ENCODE measurements around the gene TRIM25. TPM values are rescaled to one million over a fixed set of nuclear protein-coding genes. Genes with fewer than 3 reads are reported as not detected.
"Not testable (repeated sequence)": the region's sequence is repeated elsewhere in the genome, so short reads cannot be mapped to it uniquely, and the experiment has no call there.

TRIM25 gene, protein sequence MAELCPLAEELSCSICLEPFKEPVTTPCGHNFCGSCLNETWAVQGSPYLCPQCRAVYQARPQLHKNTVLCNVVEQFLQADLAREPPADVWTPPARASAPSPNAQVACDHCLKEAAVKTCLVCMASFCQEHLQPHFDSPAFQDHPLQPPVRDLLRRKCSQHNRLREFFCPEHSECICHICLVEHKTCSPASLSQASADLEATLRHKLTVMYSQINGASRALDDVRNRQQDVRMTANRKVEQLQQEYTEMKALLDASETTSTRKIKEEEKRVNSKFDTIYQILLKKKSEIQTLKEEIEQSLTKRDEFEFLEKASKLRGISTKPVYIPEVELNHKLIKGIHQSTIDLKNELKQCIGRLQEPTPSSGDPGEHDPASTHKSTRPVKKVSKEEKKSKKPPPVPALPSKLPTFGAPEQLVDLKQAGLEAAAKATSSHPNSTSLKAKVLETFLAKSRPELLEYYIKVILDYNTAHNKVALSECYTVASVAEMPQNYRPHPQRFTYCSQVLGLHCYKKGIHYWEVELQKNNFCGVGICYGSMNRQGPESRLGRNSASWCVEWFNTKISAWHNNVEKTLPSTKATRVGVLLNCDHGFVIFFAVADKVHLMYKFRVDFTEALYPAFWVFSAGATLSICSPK
- total RNA-seq: 100 to 1,000 TPM in 1 of 2 donors, 10 to 100 TPM in 1; 45.9 to 104 TPM

DNA sequence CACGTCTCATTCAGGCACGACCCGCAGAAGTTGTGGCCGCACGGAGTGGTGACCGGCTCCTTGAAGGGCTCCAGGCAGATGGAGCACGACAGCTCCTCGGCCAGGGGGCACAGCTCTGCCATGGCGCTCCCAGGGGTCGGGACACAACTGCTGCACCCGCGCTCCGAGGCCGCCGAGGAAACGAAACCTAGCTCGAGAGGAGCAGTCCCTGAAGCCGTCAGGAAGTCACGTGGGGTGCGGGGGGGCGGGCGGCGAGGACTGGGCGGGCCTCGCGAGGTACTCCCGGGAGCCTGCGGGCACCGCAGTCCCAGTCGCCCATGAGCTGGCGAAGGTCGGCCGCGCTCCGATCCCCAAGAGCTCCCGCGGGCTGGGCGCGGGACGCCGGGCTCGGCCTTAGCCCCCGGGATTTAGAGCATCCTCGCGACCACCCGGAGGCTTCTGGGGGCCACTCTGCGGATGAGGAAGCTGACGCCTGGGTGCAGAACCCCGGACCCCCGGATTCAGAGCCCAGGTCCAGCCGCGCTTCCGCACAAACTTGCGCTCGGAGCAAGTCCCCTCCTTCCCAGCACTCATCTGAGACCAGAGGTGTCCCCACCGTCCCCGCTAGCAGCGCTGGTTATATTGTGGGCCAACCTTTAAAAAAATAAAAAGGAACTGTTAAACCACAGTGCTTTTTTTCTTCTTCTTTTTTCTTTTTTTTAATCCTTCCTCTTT, at the start of gene TRIM25:
Gene TRIM25 (minus strand): TSS at position 183 of the 714 bp plus-strand sequence. CDS start 61 bp downstream, at position 122.
- Mint-ChIP-seq H3K27me3 (no peaks in the 10 kb centered on the region), H3K9me3 (peaks cover 4% of the 10 kb centered on the region), H3K4me3 (peak within 1 kb of the TSS; percentile 95), H3K27ac (peak within 1 kb of the TSS; percentile 87 to 96), H3K36me3 (peaks cover 20% of the 10 kb centered on the region), H3K4me1 (ENCODE audit: low read depth in 2 of 2) (peaks cover 53 to 54% of the 10 kb centered on the region in 2 donors)
- DNase-seq (ENCODE audit: low spot score) (peak; percentile 85), ATAC-seq (peak; percentile 89 to 92)

DNA sequence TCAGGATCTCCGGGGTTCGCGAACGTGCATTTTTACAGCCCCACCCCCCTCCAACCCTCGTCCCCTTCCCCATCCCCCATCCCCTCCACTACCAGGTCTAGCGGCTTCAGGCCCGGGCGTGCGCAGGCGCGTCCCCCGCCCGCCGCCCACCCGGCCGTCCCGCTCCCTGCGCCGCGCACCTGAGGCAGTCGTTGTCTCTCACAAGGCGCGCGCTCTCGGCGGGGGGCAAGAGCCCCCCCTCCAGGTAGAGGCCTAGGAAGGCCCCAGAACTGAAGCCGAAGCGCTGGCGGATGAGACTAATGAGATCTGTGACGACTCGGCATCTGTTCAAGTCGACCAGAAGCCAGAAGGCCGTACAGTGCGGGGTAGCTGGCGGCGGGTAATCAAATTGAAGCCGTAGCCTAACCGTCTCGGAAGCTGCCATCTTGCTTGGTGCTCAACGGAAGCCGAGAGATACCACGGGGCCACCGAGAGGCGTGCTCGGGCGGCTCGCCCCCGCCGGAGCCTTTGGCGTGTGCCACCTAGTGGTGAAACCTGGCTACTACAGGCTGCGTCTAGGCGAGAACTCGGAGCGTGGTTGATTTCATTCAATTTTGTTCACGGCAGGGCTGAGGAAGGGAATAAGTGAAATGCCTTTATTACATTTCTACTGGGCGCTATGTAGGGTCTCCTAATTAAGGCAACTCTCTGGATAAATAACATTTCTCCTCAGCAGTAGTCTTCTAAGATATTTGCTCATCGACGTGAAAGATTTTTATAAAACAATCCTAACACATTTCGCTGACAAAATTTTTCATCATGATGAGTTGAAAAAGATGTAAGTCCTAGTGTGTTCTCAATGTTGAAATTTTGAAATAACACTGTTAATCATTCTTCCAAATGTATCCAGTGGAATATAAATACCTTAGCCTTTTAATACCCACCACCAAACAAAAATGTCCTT, 47.0 kb upstream of the TRIM25 start, which contains the start of gene COIL:
Gene COIL (minus strand): TSS at position 455 of the 943 bp plus-strand sequence. CDS start 31 bp downstream, at position 424.
- no peaks in the 10 kb centered on the region for H3K27me3 Mint-ChIP-seq
- H3K4me1 Mint-ChIP-seq (ENCODE audit: low read depth in 2 of 2): peaks cover 9 to 18% of the 10 kb centered on the region in 2 donors
- DNase-seq (ENCODE audit: low spot score) (peak; percentile 94), ATAC-seq (peak; percentile 98 to 99)
- H3K9me3 Mint-ChIP-seq: no peaks in the 10 kb centered on the region
- peak within 1 kb of the TSS; percentile 50 to 66 for H3K27ac Mint-ChIP-seq
- H3K36me3 Mint-ChIP-seq: no peaks in the 10 kb centered on the region
- peak within 1 kb of the TSS; percentile 73 for H3K4me3 Mint-ChIP-seq

DNA sequence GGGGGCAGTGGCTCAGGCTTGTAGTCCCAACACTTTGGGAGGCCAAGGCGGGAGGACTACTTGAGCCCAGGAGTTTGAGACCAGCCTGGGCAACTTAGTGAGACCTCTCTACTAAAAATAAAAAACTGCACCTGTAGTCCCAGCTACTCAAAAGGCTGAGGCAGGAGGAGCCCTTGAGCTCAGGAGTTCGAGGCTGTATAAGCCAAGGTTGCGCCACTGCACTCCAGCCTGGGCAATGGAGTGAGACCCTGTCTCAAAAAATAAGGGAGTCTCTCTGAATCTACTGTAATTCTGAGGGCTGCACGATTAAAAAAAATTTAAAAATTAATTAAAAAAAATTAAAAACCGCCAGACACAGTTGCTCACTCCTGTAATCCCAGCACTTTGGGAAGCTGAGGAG, 43.1 kb upstream of the TRIM25 start:
- H3K27ac Mint-ChIP-seq: no peak overlapping the region
- DNase-seq (ENCODE audit: low spot score) (no peak), ATAC-seq (no peak)
- no peaks in the 10 kb centered on the region for H3K9me3 Mint-ChIP-seq
- H3K4me3 Mint-ChIP-seq: no peak overlapping the region
- no peaks in the 10 kb centered on the region for H3K36me3 Mint-ChIP-seq
- no peaks in the 10 kb centered on the region for H3K27me3 Mint-ChIP-seq
- H3K4me1 Mint-ChIP-seq (ENCODE audit: low read depth in 2 of 2): peaks cover 12 to 18% of the 10 kb centered on the region in 2 donors

DNA sequence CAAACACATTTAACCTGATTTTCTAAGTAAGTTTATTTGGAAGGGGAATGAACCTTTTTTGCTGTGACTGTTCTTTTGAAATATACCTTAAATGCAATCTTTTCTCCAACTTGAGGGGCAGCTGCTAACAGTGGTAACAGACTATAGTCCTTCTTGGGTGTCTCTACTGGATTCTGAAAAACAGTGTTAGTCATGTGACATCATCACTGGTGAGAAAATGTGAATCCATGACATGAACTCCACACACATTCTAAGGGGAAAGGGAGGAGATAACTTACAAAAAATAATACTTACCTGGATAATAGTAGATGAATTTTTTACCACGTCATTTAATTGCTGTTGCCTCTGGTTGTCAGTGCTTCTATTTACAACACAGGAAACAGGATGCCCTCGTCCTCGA, 35.7 kb upstream of the TRIM25 start:
- peaks cover 12% of the 10 kb centered on the region for H3K36me3 Mint-ChIP-seq
- no peak overlapping the region for H3K27ac Mint-ChIP-seq

DNA sequence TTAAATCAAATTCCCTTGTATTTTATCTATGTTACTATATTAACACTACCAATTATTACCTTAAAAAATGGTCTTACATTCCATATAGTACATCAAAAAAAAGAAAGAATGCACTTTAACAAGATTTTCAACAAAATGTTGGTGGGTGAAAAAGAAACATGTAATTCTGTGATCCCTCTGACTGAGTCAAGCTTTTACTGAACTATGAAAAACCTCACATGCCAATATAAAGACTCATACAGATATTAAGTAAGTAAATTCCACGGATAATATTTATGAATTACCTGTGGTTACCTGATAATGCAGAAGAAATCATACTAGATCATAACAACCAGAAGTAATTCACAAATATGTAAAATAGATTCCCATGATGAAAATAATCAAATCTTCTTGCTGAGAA, 34.6 kb upstream of the TRIM25 start:
- Mint-ChIP-seq H3K9me3 (no peaks in the 10 kb centered on the region), H3K27ac (no peak overlapping the region), H3K36me3 (peaks cover 13% of the 10 kb centered on the region), H3K4me3 (no peak overlapping the region), H3K4me1 (ENCODE audit: low read depth in 2 of 2) (peaks cover 4 to 12% of the 10 kb centered on the region in 2 donors), H3K27me3 (no peaks in the 10 kb centered on the region)
- DNase-seq (ENCODE audit: low spot score) (no peak), ATAC-seq (no peak)

More for the DNA sequence above, 35.7 kb upstream of the TRIM25 start:
- H3K9me3 Mint-ChIP-seq: no peaks in the 10 kb centered on the region
- peaks cover 4 to 7% of the 10 kb centered on the region in 2 donors for H3K4me1 Mint-ChIP-seq (ENCODE audit: low read depth in 2 of 2)
- H3K27me3 Mint-ChIP-seq: no peaks in the 10 kb centered on the region
- no peak for ATAC-seq
- H3K4me3 Mint-ChIP-seq: no peak overlapping the region
- no peak for DNase-seq (ENCODE audit: low spot score)

DNA sequence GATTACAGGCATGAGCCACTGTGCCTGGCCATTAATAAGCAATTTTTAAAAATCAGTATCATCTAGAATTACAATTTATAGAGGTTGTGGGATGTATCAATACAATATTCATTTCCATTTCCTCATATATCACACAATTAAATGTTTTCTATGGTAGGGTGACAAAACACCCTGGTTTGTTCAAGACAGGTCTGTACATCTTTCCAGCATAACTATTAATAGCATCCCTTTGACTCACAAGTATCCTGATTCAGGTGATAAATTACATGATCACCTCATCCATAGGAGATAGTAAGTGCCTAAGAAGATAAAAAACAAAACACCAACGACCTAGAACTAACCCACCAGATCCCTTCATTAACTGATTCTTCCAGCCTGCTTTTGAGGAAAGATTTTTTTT, 33.9 kb upstream of the TRIM25 start:
- H3K9me3 Mint-ChIP-seq: no peaks in the 10 kb centered on the region
- ATAC-seq (no peak), DNase-seq (ENCODE audit: low spot score) (no peak)
- peaks cover 4 to 12% of the 10 kb centered on the region in 2 donors for H3K4me1 Mint-ChIP-seq (ENCODE audit: low read depth in 2 of 2)
- H3K27me3 Mint-ChIP-seq: no peaks in the 10 kb centered on the region
- H3K27ac Mint-ChIP-seq: no peak overlapping the region
- peaks cover 19% of the 10 kb centered on the region for H3K36me3 Mint-ChIP-seq
- H3K4me3 Mint-ChIP-seq: no peak overlapping the region

DNA sequence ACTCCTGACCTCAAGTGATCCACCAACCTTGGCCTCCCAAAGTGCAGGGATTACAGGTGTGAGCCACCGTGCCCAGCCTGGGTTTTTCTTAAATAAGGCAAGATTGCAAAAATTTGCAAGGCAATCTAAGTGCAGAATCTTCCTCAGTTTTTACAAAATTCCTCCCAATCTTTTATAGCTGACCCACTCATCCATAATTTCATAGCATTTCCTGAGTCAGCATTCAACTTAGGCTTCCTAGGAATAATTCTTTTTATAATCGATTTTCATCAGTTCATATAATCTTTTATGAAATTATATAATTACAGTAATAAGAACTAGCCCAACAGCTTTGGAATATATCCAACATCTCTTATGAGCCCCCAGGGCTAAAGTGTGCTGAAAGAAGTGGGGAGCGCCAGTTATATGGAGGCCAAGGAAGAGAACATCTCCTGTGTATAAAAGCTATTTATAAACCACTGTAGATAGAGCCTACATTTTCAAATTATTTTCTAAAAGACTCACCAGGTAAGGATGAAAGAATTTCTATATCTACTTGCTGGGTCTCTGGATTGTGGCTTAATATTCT, 32.2 kb upstream of the TRIM25 start:
- DNase-seq (ENCODE audit: low spot score): no peak
- H3K4me1 Mint-ChIP-seq (ENCODE audit: low read depth in 2 of 2): peaks cover 4 to 8% of the 10 kb centered on the region in 2 donors
- H3K36me3 Mint-ChIP-seq: peaks cover 22% of the 10 kb centered on the region
- H3K27me3 Mint-ChIP-seq: no peaks in the 10 kb centered on the region
- no peak overlapping the region for H3K27ac Mint-ChIP-seq
- no peak for ATAC-seq
- no peak overlapping the region for H3K4me3 Mint-ChIP-seq
- H3K9me3 Mint-ChIP-seq: no peaks in the 10 kb centered on the region

DNA sequence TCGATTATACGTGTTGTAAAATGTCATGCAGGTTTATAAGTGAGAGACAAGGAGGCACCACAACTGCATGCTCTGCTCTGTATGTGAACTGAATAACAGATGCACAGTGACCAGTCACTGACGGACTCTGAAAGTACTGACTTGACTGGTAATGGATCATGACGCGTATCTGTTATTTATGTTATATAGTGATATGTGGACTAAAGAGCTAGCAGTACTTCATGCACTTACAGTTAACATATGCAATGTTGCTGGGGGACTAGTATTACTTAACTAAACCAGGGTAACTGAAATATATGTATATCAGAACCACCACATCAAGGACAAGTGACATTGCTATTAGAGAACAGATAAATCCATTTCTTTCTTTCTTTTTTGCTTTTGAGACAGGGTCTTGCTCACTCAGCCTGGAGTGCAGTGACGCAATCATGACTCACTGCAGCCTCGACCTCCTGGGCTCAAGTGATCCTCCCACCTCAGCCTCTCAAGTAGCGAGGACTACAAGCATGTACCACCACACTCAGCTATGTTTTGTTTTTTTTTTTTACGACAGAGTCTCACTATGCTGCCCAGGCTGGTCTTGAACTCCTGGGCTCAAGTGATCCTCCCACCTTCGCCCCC, 29.8 kb upstream of the TRIM25 start:
- no peaks in the 10 kb centered on the region for H3K9me3 Mint-ChIP-seq
- ATAC-seq (peak in 1 of 2 donors; percentile 46), DNase-seq (ENCODE audit: low spot score) (no peak)
- H3K4me1 Mint-ChIP-seq (ENCODE audit: low read depth in 2 of 2): peaks cover 0 to 5% of the 10 kb centered on the region in 2 donors
- peaks cover 11% of the 10 kb centered on the region for H3K36me3 Mint-ChIP-seq
- H3K4me3 Mint-ChIP-seq: no peak overlapping the region
- H3K27ac Mint-ChIP-seq: no peak overlapping the region
- H3K27me3 Mint-ChIP-seq: no peaks in the 10 kb centered on the region

DNA sequence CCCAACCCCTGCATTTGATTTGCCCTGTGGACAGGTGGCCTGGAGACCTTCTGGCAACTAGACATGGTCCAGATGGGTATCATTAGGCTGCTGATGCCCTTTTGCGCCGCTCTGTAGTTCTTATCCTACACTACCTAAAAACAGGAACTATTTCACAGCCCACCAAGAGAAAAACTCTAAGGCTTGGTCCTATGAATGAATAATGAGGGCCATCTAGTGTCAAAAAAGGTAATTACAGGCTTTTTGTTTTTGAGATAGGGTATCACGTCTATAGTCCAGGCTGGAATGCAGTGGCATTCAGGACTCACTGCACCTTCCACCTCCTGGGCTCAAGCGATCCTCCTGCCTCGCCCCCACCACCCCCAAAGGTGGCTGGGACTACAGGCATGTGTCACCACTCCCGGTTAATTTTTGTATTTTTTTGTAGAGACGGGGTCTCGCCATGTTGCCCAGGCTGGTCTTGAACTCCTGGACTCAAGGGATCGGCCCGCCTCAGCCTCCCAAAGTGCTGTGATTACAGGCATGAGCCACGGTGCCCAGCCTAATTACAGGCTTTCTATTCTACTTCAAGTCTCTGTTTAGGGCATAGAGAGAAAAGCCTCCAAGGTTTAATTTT, 26.1 kb upstream of the TRIM25 start:
- no peaks in the 10 kb centered on the region for H3K27me3 Mint-ChIP-seq
- no peak overlapping the region for H3K27ac Mint-ChIP-seq
- no peak overlapping the region for H3K4me3 Mint-ChIP-seq
- H3K9me3 Mint-ChIP-seq: no peaks in the 10 kb centered on the region
- ATAC-seq: peak; percentile 45 to 62
- peaks cover 28% of the 10 kb centered on the region for H3K36me3 Mint-ChIP-seq
- peaks cover 7 to 9% of the 10 kb centered on the region in 2 donors for H3K4me1 Mint-ChIP-seq (ENCODE audit: low read depth in 2 of 2)
- no peak for DNase-seq (ENCODE audit: low spot score)

DNA sequence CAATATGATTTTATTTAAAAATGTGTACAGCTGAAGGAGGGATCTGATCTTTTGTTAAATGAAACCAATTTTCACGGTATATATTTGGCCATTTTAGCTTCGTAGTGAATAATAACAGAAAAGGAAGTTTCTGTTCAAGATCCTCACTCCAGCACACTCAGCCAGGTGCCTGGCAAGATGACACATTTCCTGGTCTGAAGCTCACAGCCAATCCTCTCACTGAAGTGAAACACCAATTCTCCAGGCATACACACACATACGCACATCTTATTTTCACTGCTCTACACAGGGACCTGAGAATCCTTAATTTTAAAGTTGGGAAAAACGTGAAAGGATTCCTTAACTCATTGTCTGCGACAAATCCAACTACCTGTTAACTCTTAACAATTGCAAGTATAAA, 24.4 kb upstream of the TRIM25 start:
- Mint-ChIP-seq H3K36me3 (peaks cover 25% of the 10 kb centered on the region), H3K27ac (peak overlapping the region; percentile 28 to 58), H3K4me1 (ENCODE audit: low read depth in 2 of 2) (peaks cover 17 to 22% of the 10 kb centered on the region in 2 donors)
- H3K9me3 Mint-ChIP-seq; H3K4me3 Mint-ChIP-seq; H3K27me3 Mint-ChIP-seq; ATAC-seq; DNase-seq (ENCODE audit: low spot score): not testable (repeated sequence)

DNA sequence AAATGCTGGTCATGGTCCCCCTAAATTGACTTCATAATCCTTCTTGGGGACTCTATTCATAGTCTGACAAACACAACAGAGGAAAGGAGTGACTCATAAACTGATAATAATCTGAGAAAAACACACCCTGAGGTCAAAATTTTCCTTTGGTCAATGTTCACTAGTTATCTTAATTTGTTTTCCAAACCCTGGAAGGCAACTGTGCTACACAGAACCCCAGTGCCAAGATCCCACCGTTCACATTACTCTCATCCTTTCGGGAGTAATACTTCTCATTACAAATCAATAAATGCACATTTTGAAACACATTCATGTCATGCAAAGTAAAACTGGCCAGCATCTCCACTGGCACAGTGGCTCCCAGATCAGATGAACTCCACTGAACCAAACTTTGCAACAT, 23.8 kb upstream of the TRIM25 start:
- no peak for DNase-seq (ENCODE audit: low spot score)
- H3K27ac Mint-ChIP-seq: peak overlapping the region; percentile 28 to 58
- peaks cover 18 to 23% of the 10 kb centered on the region in 2 donors for H3K4me1 Mint-ChIP-seq (ENCODE audit: low read depth in 2 of 2)
- H3K4me3 Mint-ChIP-seq: no peak overlapping the region
- H3K9me3 Mint-ChIP-seq: no peaks in the 10 kb centered on the region
- no peak for ATAC-seq
- H3K36me3 Mint-ChIP-seq: peaks cover 22% of the 10 kb centered on the region
- no peaks in the 10 kb centered on the region for H3K27me3 Mint-ChIP-seq
